Spleen (tissue), 11 donors: ENCODE results near the gene ETV6. TPM values are rescaled to one million over a fixed set of nuclear protein-coding genes. Genes with fewer than 3 reads are reported as not detected.

ENCODE experiments used
- DNase-seq: peaks from one replicate; pipeline ENCODE4 v3.0.0-alpha.2; 2020
- H3K27ac ChIP-seq, 8 donors: fragments of 200-600 bp; sonication (generic) in 7 of 8; 1 replicate in 4 of 8; 2 replicates in 4 of 8; pipeline versions ENCODE4 v1.5.0 to v1.8.0; 2016 to 2021; ENCODE audit warnings: inconsistent platforms in 4 of 8, mild to moderate bottlenecking in 4 of 8, moderate library complexity in 1 of 8
- H3K27me3 ChIP-seq, 7 donors: fragments of 200-600 bp; sonication (generic) in 6 of 7; replicated peaks in 1 of 7; 1 replicate in 4 of 7; 2 replicates in 3 of 7; pipeline versions ENCODE4 v1.5.0 to v1.8.0; 2016 to 2021; ENCODE audit warnings: inconsistent platforms in 3 of 7, mild to moderate bottlenecking in 1 of 7
- H3K36me3 ChIP-seq, 6 donors: fragments of 200-600 bp; sonication (generic) in 5 of 6; 1 replicate in 4 of 6; 2 replicates in 2 of 6; pipeline versions ENCODE4 v1.5.0 to v1.8.0; 2016 to 2021; ENCODE audit warnings: inconsistent platforms in 2 of 6
- H3K4me1 ChIP-seq, 6 donors: fragments of 200-600 bp; sonication (generic) in 5 of 6; 1 replicate in 3 of 6; 2 replicates in 3 of 6; pipeline versions ENCODE4 v1.5.0 to v1.8.0; 2016 to 2021; ENCODE audit warnings: inconsistent platforms in 3 of 6
- H3K4me3 ChIP-seq, 8 donors: fragments of 200-600 bp; sonication (generic) in 7 of 8; 1 replicate in 4 of 8; 2 replicates in 4 of 8; pipeline versions ENCODE4 v1.5.0 to v1.8.0; 2016 to 2021; ENCODE audit warnings: inconsistent platforms in 4 of 8, mild to moderate bottlenecking in 4 of 8, moderate library complexity in 2 of 8
- H3K9me3 ChIP-seq, 8 donors: fragments of 200-600 bp; sonication (generic) in 7 of 8; 1 replicate in 4 of 8; 2 replicates in 4 of 8; pipeline versions ENCODE4 v1.5.0 to v1.8.0; 2016 to 2021; ENCODE audit warnings: inconsistent platforms in 4 of 8
- POLR2A ChIP-seq, 3 donors: fragments of 450-650 bp; IDR thresholded peaks; one replicate each; pipeline ENCODE4 v1.5.1; 2017; ENCODE audit warnings: antibody characterized with exemption in 3 of 3, mild to moderate bottlenecking in 1 of 3
- POLR2AphosphoS5 ChIP-seq, 3 donors: sonication (generic); formaldehyde crosslinking; IDR thresholded peaks; one replicate each; pipeline ENCODE4 v1.5.1; 2017; ENCODE audit warnings: antibody characterized with exemption in 3 of 3
- WGBS, 5 donors: extraction: QIAGEN DNeasy Blood & Tissue Kit in 3 of 5; methylation state at CpG; one replicate each; pipeline versions ENCODE4 v1.1.5 to v1.1.7; 2013 to 2018; 5-methylcytosine and 5-hydroxymethylcytosine counted together
- intact Hi-C: fragments of 100-400 bp; cut with DNase I; formaldehyde crosslinking; loops from one replicate; pipeline ENCODE4 v1.15.0; 2023; ENCODE audit warnings: low total_unique reads
- polyA plus RNA-seq, 3 donors: library from polyadenylated mRNA; stranded (reverse); fragments of 200-250 nt; gene quantifications; one replicate each; pipeline ENCODE4 v1.2.1, GENCODE V29; 2013
- total RNA-seq, 7 donors: library from RNA; depleted of rRNA in 3 of 7; stranded (reverse); fragments of >200 nt in 3 of 7; fragmentation: NEBNext Ultra II Directional in 4 of 7; extraction: Animal tissue kit (Norgen Biotek cat#: 25700) in 4 of 7; gene quantifications; one replicate each; pipeline versions ENCODE4 v1.1.0 to v1.2.1, GENCODE V29; 2016 to 2021
- TF ChIP-seq, protein P1 (sequence below), 11 experiments: fragments of 200-600 bp in 7 of 11; fragments of 450-650 bp in 4 of 11; sonication (generic) in 4 of 11; IDR thresholded peaks in 8 of 11; conservative IDR thresholded peaks in 3 of 11; 1 replicate in 7 of 11; 2 replicates in 4 of 11; pipeline versions ENCODE4 v1.4.0 to v1.8.0; 2016 to 2021; ENCODE audit warnings: antibody characterized with exemption in 11 of 11, inconsistent platforms in 4 of 11, mild to moderate bottlenecking in 1 of 11
- donor health status: healthy with polysubstance abuse.
- donor health status: DM: no; HTN: no; CAD: no; lungs with moderate emphysema.
- donor health status: DM: no; HTN: no; CAD: no.
- donor health status: Bipolar disorder and iron deficiency.
- donor health status: healthy.
- donor health status: DM: no; HTN: no; CAD: no.
- donor health status: DM: yes; HTN: yes; CAD: no.

ETV6 gene
- total and polyA plus RNA-seq, 10 donors: 7.2 to 116 (median 57.8) TPM

DNA sequence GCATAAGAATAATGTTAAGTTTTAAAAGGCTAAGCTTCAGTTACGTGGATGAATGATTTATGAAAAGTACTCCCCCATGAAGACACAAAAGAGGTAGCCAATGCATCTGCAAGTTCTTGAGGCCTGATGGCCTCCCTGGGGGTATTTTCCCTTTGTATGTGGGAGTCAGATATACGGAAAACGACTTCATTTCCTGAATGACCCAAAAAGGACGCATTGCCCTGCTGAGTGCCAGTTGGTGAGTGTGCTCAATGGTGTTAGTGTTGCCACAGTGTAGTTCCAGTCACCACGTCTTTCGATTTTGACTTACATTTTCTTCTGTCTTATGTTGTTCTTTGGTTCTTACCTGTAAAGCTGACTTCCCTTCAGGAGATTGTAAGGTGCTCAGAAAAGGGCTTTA, 8.0 kb downstream of the ETV6 start:
- intact Hi-C loops: no loop called here
- peak overlapping the region in 1 of 8 donors; percentile 95 for H3K27ac ChIP-seq
- H3K27me3 ChIP-seq: no peaks in the 10 kb centered on the region
- DNase-seq: no peak
- no peaks in the 10 kb centered on the region for H3K9me3 ChIP-seq
- peaks cover 0 to 18% (median 8%) of the 10 kb centered on the region in 6 donors for H3K36me3 ChIP-seq
- 41 to 62% (median 53%) methylated on average over 6 of the region's 6 CpGs for whole genome bisulfite sequencing, 5 donors
- TF ChIP-seq, protein P1, sequence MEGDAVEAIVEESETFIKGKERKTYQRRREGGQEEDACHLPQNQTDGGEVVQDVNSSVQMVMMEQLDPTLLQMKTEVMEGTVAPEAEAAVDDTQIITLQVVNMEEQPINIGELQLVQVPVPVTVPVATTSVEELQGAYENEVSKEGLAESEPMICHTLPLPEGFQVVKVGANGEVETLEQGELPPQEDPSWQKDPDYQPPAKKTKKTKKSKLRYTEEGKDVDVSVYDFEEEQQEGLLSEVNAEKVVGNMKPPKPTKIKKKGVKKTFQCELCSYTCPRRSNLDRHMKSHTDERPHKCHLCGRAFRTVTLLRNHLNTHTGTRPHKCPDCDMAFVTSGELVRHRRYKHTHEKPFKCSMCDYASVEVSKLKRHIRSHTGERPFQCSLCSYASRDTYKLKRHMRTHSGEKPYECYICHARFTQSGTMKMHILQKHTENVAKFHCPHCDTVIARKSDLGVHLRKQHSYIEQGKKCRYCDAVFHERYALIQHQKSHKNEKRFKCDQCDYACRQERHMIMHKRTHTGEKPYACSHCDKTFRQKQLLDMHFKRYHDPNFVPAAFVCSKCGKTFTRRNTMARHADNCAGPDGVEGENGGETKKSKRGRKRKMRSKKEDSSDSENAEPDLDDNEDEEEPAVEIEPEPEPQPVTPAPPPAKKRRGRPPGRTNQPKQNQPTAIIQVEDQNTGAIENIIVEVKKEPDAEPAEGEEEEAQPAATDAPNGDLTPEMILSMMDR (IDR thresholded peaks at IDR 0.05 in 8 of 11, conservative IDR thresholded peaks at IDR 0.05 in 3 of 11): no peak
- TF ChIP-seq POLR2AphosphoS5 (IDR thresholded peaks at IDR 0.05) (no peak), POLR2A (IDR thresholded peaks at IDR 0.05) (no peak)
- H3K4me3 ChIP-seq: no peak overlapping the region
- peaks cover 55 to 100% (median 91%) of the 10 kb centered on the region in 6 donors for H3K4me1 ChIP-seq

DNA sequence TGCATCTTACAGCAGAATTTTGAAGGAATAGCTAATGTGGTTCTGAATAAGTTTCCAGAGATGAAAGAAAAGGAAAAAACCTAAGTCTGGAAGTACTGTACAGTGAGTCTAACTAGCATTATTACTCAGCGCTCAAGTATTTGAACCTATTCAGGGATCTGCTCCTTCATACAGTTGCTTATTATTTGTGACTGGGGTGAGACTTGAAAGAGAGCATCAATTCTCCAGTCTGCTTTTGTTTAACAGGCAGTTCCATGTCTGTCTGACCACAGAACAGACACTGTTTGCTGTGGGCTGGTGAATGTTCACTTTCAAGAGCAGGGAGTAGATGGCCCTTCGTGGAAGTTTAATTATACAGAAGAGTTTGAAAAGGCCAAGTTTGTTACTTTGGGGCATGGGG, 9.3 kb downstream of the ETV6 start:
- Histone ChIP-seq H3K4me3 (no peak overlapping the region), H3K27me3 (no peaks in the 10 kb centered on the region), H3K27ac (peak overlapping the region in 1 of 8 donors; percentile 18), H3K9me3 (no peaks in the 10 kb centered on the region), H3K36me3 (peaks cover 0 to 25% (median 8%) of the 10 kb centered on the region in 6 donors), H3K4me1 (peaks cover 47 to 100% (median 91%) of the 10 kb centered on the region in 6 donors)
- no peak for DNase-seq
- 60 to 77% (median 66%) methylated on average over 2 of the region's 2 CpGs for WGBS, 5 donors
- intact Hi-C loops: no loop called here
- TF ChIP-seq, protein P1 (IDR thresholded peaks at IDR 0.05 in 8 of 11, conservative IDR thresholded peaks at IDR 0.05 in 3 of 11): no peak
- TF ChIP-seq POLR2A (IDR thresholded peaks at IDR 0.05) (no peak), POLR2AphosphoS5 (IDR thresholded peaks at IDR 0.05) (no peak)

DNA sequence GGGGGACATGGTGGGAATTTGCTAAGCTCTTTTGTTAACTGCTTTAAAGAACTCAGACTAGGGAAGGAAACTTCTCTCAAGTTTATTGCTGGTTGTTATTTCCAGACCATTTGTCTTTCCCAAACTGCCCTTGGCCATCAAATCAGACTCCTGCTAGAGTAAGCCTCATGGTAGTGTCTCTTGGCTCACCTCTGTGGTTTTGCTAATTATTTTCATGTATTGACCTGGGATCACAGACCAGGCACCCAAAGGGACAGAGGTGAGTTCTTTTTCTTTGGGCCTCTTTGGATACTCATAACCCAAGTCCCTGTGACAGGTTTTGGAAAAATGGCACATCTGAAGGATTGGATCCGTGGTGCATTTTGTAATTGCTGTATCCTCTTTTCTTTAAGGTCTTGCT, 11.2 kb downstream of the ETV6 start:
- Histone ChIP-seq H3K4me1 (peaks cover 34 to 100% (median 85%) of the 10 kb centered on the region in 6 donors), H3K27ac (no peak overlapping the region), H3K27me3 (no peaks in the 10 kb centered on the region), H3K36me3 (peaks cover 0 to 31% (median 8%) of the 10 kb centered on the region in 6 donors), H3K4me3 (no peak overlapping the region), H3K9me3 (no peaks in the 10 kb centered on the region)
- TF ChIP-seq POLR2AphosphoS5 (IDR thresholded peaks at IDR 0.05) (no peak), POLR2A (IDR thresholded peaks at IDR 0.05) (no peak)
- TF ChIP-seq, protein P1 (IDR thresholded peaks at IDR 0.05 in 8 of 11, conservative IDR thresholded peaks at IDR 0.05 in 3 of 11): no peak
- intact Hi-C loops: no loop called here
- no peak for DNase-seq
- 44 to 94% (median 47%) methylated on average over 1 of the region's 1 CpG for WGBS, 5 donors

DNA sequence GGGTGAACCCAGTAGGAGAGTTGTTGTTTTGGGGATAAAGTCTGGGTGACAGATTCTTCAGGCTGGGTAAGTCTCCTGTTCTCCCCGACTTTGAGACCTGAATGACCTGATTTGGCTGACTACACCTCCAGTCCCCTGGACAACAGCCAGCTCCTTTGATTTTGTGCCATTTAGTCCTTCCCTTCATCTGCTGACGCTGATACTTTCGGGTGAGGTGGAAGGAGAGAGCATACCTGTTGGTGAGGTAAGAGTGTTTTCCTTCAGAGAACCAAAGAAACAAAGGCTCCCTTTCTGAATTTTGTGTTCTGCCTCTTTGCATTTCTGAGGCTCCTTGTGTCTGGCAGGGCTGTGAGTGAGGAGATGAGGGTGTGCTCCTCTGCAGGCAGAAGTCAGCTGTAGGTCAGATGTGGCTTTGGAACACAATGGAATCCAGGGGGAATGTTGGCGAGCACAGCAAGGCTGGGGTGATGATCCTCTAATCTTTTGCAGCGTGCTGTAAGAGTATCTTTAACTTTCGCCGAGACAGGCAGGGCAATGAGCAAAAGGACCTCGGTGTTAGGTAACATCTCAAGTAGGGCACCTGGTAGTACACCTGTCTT, 12.1 kb downstream of the ETV6 start:
- 91 to 95% (median 92%) methylated on average over 8 of the region's 8 CpGs for WGBS, 5 donors
- Histone ChIP-seq H3K27ac (no peak overlapping the region), H3K27me3 (no peaks in the 10 kb centered on the region), H3K4me3 (no peak overlapping the region), H3K9me3 (no peaks in the 10 kb centered on the region), H3K4me1 (peaks cover 25 to 100% (median 85%) of the 10 kb centered on the region in 6 donors), H3K36me3 (peaks cover 0 to 31% (median 8%) of the 10 kb centered on the region in 6 donors)
- no peak for TF ChIP-seq POLR2A (IDR thresholded peaks at IDR 0.05)
- TF ChIP-seq, protein P1 (IDR thresholded peaks at IDR 0.05 in 8 of 11, conservative IDR thresholded peaks at IDR 0.05 in 3 of 11): no peak
- no peak for TF ChIP-seq POLR2AphosphoS5 (IDR thresholded peaks at IDR 0.05)
- intact Hi-C loops: no loop called here
- no peak for DNase-seq
